Endothelial cell of umbilical vein (primary cell): Measurements from ENCODE around the gene HDAC11. TPM values are rescaled to one million over a fixed set of nuclear protein-coding genes. Genes with fewer than 3 reads are reported as not detected.

Source experiments
- BruUV-seq: library from RNA; stranded (reverse); fragments of 400-500 nt; replicated peaks from 2 replicates; lab custom pipeline; 2021; lab: Mats Ljungman, UMichigan
- CTCF ChIA-PET: fragments of 300-600, 350-600 bp; sonication (Branson Sonifier 250); formaldehyde crosslinking; loops from one replicate; lab custom pipeline; 2021; ENCODE audit warnings: antibody characterized with exemption, inconsistent platforms; lab: Charles Lee
- POLR2A ChIA-PET: fragments of 300-600, 350-600 bp; sonication (Branson Sonifier 250); formaldehyde crosslinking; loops from one replicate; lab custom pipeline; 2021; ENCODE audit warnings: antibody characterized with exemption, inconsistent platforms; lab: Charles Lee
- DNase-seq: peaks from one replicate; pipeline ENCODE4 v3.0.0-alpha.2; 2011; ENCODE audit warnings: low read depth, low spot score
- FAIRE-seq: peaks from 2 replicates; lab custom pipeline; 2011; peaks lifted over from hg19 to GRCh38; lab: Jason Lieb, UNC
- H2AFZ ChIP-seq: 2 replicates; pipeline ENCODE4 v1.6.0; 2012; ENCODE audit warnings: low read depth, low read length, control low read depth, inconsistent platforms
- H3K27ac ChIP-seq: 2 replicates; pipeline ENCODE4 v1.5.1; 2011; ENCODE audit warnings: low read depth, mild to moderate bottlenecking, control low read depth, low read length, moderate library complexity; ENCODE audit not compliant: insufficient read depth
- H3K27me3 ChIP-seq, 2 experiments: 2 replicates each; pipeline versions ENCODE4 v1.6.0 to v1.6.1; 2011; ENCODE audit warnings: low read length in 2 of 2, mixed read lengths in 1 of 2; ENCODE audit not compliant: control insufficient read depth in 2 of 2, insufficient read depth in 2 of 2
- H3K36me3 ChIP-seq, 2 experiments: 2 replicates in 1 of 2; 3 replicates in 1 of 2; pipeline ENCODE4 v1.5.1; 2011; ENCODE audit warnings: low read length in 2 of 2, mild to moderate bottlenecking in 1 of 2, moderate library complexity in 1 of 2; ENCODE audit not compliant: control insufficient read depth in 2 of 2, insufficient read depth in 2 of 2; ENCODE audit errors: extremely low read depth in 1 of 2
- H3K4me1 ChIP-seq: 3 replicates; pipeline ENCODE4 v1.5.1; 2011; ENCODE audit warnings: mild to moderate bottlenecking, low read length; ENCODE audit not compliant: control insufficient read depth, insufficient read depth; ENCODE audit errors: extremely low read depth
- H3K4me2 ChIP-seq: 2 replicates; pipeline ENCODE4 v1.6.1; 2011; ENCODE audit warnings: low read length, control low read depth, mixed read lengths; ENCODE audit not compliant: insufficient read depth
- H3K4me3 ChIP-seq, 3 experiments: fragments of 200-600 bp in 1 of 3; sonication (generic), shearing (Covaris generic) in 1 of 3; replicated peaks in 1 of 3; 2 replicates each; pipeline ENCODE4 v1.5.1; 2011 to 2016; ENCODE audit warnings: control low read depth in 3 of 3, low read length in 3 of 3, mild to moderate bottlenecking in 2 of 3, inconsistent platforms in 1 of 3, low read depth in 1 of 3, moderate library complexity in 1 of 3; ENCODE audit not compliant: insufficient read depth in 1 of 3
- H3K79me2 ChIP-seq: 2 replicates; pipeline ENCODE4 v1.6.0; 2012; ENCODE audit warnings: low read length, inconsistent platforms; ENCODE audit not compliant: control insufficient read depth, insufficient read depth
- H3K9ac ChIP-seq: replicated peaks from 2 replicates; pipeline ENCODE3; 2011; ENCODE audit warnings: low read length, control low read depth; ENCODE audit not compliant: insufficient read depth; ENCODE audit errors: extremely low read depth
- H3K9me1 ChIP-seq: replicated peaks from 3 replicates; pipeline ENCODE4 v1.6.0; 2011; ENCODE audit warnings: mild to moderate bottlenecking, low read length; ENCODE audit not compliant: control insufficient read depth, insufficient read depth; ENCODE audit errors: extremely low read depth
- H3K9me3 ChIP-seq: replicated peaks from 2 replicates; pipeline ENCODE4 v1.5.1; 2012; ENCODE audit warnings: low read length, inconsistent platforms; ENCODE audit not compliant: control insufficient read depth, insufficient read depth
- H4K20me1 ChIP-seq: replicated peaks from 2 replicates; pipeline ENCODE3; 2011; ENCODE audit warnings: mild to moderate bottlenecking, low read length; ENCODE audit not compliant: control insufficient read depth, insufficient read depth; ENCODE audit errors: extremely low read depth
- CTCF ChIP-seq, 2 donors: IDR thresholded peaks; 1 replicate in 1 of 2; 2 replicates in 1 of 2; pipeline ENCODE4 v1.5.1; 2011; ENCODE audit warnings: low read length in 2 of 2, mild to moderate bottlenecking in 2 of 2, moderate library complexity in 2 of 2, control low read depth in 1 of 2, inconsistent platforms in 1 of 2, low read depth in 1 of 2; ENCODE audit not compliant: insufficient read depth in 1 of 2; ENCODE audit errors: extremely low read depth in 1 of 2
- EZH2 ChIP-seq: IDR thresholded peaks from 2 replicates; pipeline ENCODE4 v1.6.1; 2012; ENCODE audit warnings: borderline replicate concordance, low read depth, mild to moderate bottlenecking, moderate library complexity, low read length, inconsistent platforms; ENCODE audit not compliant: severe bottlenecking
- FOS ChIP-seq: IDR thresholded peaks from 2 replicates; pipeline ENCODE4 v1.6.1; 2011; ENCODE audit warnings: mild to moderate bottlenecking, low read length, moderate library complexity, borderline replicate concordance; ENCODE audit not compliant: insufficient read depth
- GATA2 ChIP-seq: IDR thresholded peaks from 2 replicates; pipeline ENCODE4 v1.7.0; 2011; ENCODE audit warnings: low read depth, mild to moderate bottlenecking, moderate library complexity, mixed read lengths, low read length; ENCODE audit not compliant: insufficient read length, insufficient read depth
- JUN ChIP-seq: IDR thresholded peaks from 2 replicates; pipeline ENCODE4 v1.6.1; 2011; ENCODE audit warnings: borderline replicate concordance, low read depth; ENCODE audit not compliant: insufficient read length, insufficient read depth
- MAX ChIP-seq: IDR thresholded peaks from 2 replicates; pipeline ENCODE4 v1.6.1; 2011; ENCODE audit not compliant: insufficient read depth, insufficient read length
- MYC ChIP-seq: IDR thresholded peaks from one replicate; pipeline ENCODE4 v1.6.1; 2011; ENCODE audit warnings: mild to moderate bottlenecking, low read depth, low read length
- POLR2A ChIP-seq: IDR thresholded peaks from 2 replicates; pipeline ENCODE4 v1.6.1; 2012; ENCODE audit warnings: low read depth, mild to moderate bottlenecking, control low read depth, low read length
- POLR2AphosphoS5 ChIP-seq: IDR thresholded peaks from 2 replicates; pipeline ENCODE4 v1.6.1; 2012; ENCODE audit warnings: low read depth, mild to moderate bottlenecking, control low read depth, low read length, moderate library complexity; ENCODE audit not compliant: insufficient read depth
- dilution Hi-C: fragments of 300-500 bp; cut with MboI; formaldehyde crosslinking; loops from one replicate; pipeline ENCODE4 v1.15.0; 2019; ENCODE audit warnings: low sequenced_read_pairs; ENCODE audit not compliant: extremely low pct_ligation_motif_present
- intact Hi-C: fragments of 100-400 bp; cut with micrococcal nuclease; formaldehyde crosslinking; loops from one replicate; pipeline ENCODE4 v1.10.0; 2022
- polyA plus RNA-seq, 4 experiments: library from polyadenylated mRNA; depleted of rRNA in 3 of 4; stranded (reverse) in 3 of 4; unstranded in 1 of 4; fragments of >200 nt; gene quantifications; 2 replicates each; pipeline versions ENCODE4 v1.2.1 to v1.2.3, GENCODE V29; 2011 to 2012; ENCODE audit warnings: missing spikeins in 1 of 4
- total RNA-seq: library from RNA; stranded (reverse); gene quantifications from 2 replicates; pipeline ENCODE4 v1.2.3, GENCODE V29; 2021

HDAC11 gene
- total and polyA plus RNA-seq, 2 donors (not counting 3 experiments of a cell fraction or from before 2014, with no cell fraction given) = 6.8 to 8.8 TPM

- H3K9me3 ChIP-seq = no peaks in the 10 kb centered on the region
- H3K79me2 ChIP-seq = no peaks in the 10 kb centered on the region
- H3K27ac ChIP-seq = no peak overlapping the region
- no peaks in the 10 kb centered on the region for H3K36me3 ChIP-seq
- no peak for TF ChIP-seq CTCF (IDR thresholded peaks at IDR 0.05; ENCODE audit: extremely low read depth in 1 of 2, insufficient read depth in 1 of 2, low read depth in 1 of 2, low read length in 2 of 2)
- dilution Hi-C loops (no loop called here), intact Hi-C loops (no loop called here)
- H3K4me1 ChIP-seq = no peaks in the 10 kb centered on the region
- H3K9ac ChIP-seq = no peak overlapping the region
- H3K27me3 ChIP-seq = no peaks in the 10 kb centered on the region
- POLR2A ChIA-PET = no interaction called here
- no peak overlapping the region for H2AFZ ChIP-seq
- DNase-seq (no peak), FAIRE-seq (no peak)
- no TSS peak for BruUV-seq
- H3K9me1 ChIP-seq = no peaks in the 10 kb centered on the region
- no peak overlapping the region for H3K4me3 ChIP-seq
- CTCF ChIA-PET = interaction anchor here (1.2 kb wide), 1 partner anchor 106 kb away, joined by 3 read pairs; no protein-coding TSS in a partner anchor
- H4K20me1 ChIP-seq = no peaks in the 10 kb centered on the region
- no peak overlapping the region for H3K4me2 ChIP-seq
Observed at GRCh38 chr3:13542142-13542541, 62.0 kb downstream of the HDAC11 start.

DNA sequence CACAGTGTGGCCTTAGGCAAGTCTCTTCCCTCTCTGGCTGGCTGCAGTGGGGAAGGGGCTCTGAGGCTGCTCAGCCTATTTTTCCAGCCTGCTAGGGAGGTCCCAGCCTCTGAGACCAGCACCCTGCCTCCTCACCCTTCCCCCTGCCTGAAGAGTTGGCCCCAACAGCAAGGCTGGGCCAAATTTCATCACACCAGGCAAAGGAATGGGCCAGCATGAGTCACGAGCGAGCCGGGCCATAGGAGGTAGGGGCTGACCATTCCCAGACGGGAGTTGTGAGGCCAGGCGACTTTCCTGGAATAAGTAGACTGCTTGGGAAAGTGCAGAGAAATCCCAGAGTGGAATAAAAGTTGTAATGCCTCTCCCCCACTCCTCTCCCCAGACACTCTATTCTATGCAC lies 63.1 kb downstream of the HDAC11 start:
- Histone ChIP-seq H3K36me3 (no peaks in the 10 kb centered on the region), H3K9me3 (no peaks in the 10 kb centered on the region), H3K79me2 (no peaks in the 10 kb centered on the region), H3K4me2 (no peak overlapping the region), H2AFZ (no peak overlapping the region), H3K27me3 (peaks cover 0 to 2% of the 10 kb centered on the region in 2 experiments), H3K27ac (no peak overlapping the region), H3K9ac (no peak overlapping the region), H3K4me3 (no peak overlapping the region), H3K9me1 (no peaks in the 10 kb centered on the region), H4K20me1 (no peaks in the 10 kb centered on the region), H3K4me1 (no peaks in the 10 kb centered on the region)
- CTCF ChIA-PET = no interaction called here
- no peak for FAIRE-seq
- DNase-seq = no peak
- TF ChIP-seq POLR2A (no peak), MAX (no peak), EZH2 (no peak), MYC (no peak), JUN (no peak), FOS (no peak), CTCF (IDR thresholded peaks at IDR 0.05; ENCODE audit: extremely low read depth in 1 of 2, insufficient read depth in 1 of 2, low read depth in 1 of 2, low read length in 2 of 2) (no peak), POLR2AphosphoS5 (no peak), GATA2 (no peak)
- intact Hi-C loops = no loop called here
- POLR2A ChIA-PET = no interaction called here
- BruUV-seq = no TSS peak
- dilution Hi-C loops = no loop called here
